Sigmoid colon (tissue), 7 donors: ENCODE measurements around the gene PGLYRP1. TPM values are rescaled to one million over a fixed set of nuclear protein-coding genes. Genes with fewer than 3 reads are reported as not detected.
A peak's percentile ranks its signal among the peaks of the same experiment; 100 is the strongest.

Experiments used
- DNase-seq: peaks from one replicate; pipeline ENCODE4 v3.0.0-alpha.2; 2019
- H3K27ac ChIP-seq, 4 donors: fragments of 200-600 bp; sonication (generic); one replicate each; pipeline ENCODE4 v1.5.1; 2016 to 2019; ENCODE audit warnings: mild to moderate bottlenecking in 1 of 4
- H3K27me3 ChIP-seq, 3 donors: fragments of 200-600 bp; sonication (generic); one replicate each; pipeline ENCODE4 v1.5.1; 2019; ENCODE audit warnings: mild to moderate bottlenecking in 1 of 3
- H3K36me3 ChIP-seq, 4 donors: fragments of 200-600 bp; sonication (generic); one replicate each; pipeline ENCODE4 v1.5.1; 2016 to 2019
- H3K4me1 ChIP-seq, 4 donors: fragments of 200-600 bp; sonication (generic); one replicate each; pipeline ENCODE4 v1.5.1; 2017 to 2019
- H3K4me3 ChIP-seq, 4 donors: fragments of 200-600 bp; sonication (generic); one replicate each; pipeline ENCODE4 v1.5.1; 2017 to 2019; ENCODE audit warnings: mild to moderate bottlenecking in 2 of 4, moderate library complexity in 1 of 4
- H3K9me3 ChIP-seq, 4 donors: fragments of 200-600 bp in 3 of 4; sonication (generic) in 3 of 4; one replicate each; pipeline versions ENCODE4 v1.5.1 to v1.6.1; 2013 to 2019
- EP300 ChIP-seq, 4 donors: sonication (generic); formaldehyde crosslinking; IDR thresholded peaks; one replicate each; pipeline ENCODE4 v1.6.1; 2017; ENCODE audit warnings: antibody characterized with exemption in 4 of 4
- POLR2A ChIP-seq, 2 donors: fragments of 450-650 bp; IDR thresholded peaks; one replicate each; pipeline ENCODE4 v1.6.1; 2016; ENCODE audit warnings: antibody characterized with exemption in 2 of 2, mild to moderate bottlenecking in 2 of 2, moderate library complexity in 2 of 2
- POLR2AphosphoS5 ChIP-seq, 4 donors: sonication (generic); formaldehyde crosslinking; IDR thresholded peaks; one replicate each; pipeline ENCODE4 v1.6.1; 2017; ENCODE audit warnings: antibody characterized with exemption in 4 of 4
- WGBS, 2 donors: extraction: QIAGEN DNeasy Blood & Tissue Kit; methylation state at CpG; one replicate each; pipeline ENCODE4 v1.1.7; 2013; 5-methylcytosine and 5-hydroxymethylcytosine counted together
- intact Hi-C: fragments of 100-400 bp; cut with DNase I; formaldehyde crosslinking; loops from one replicate; pipeline ENCODE4 v1.15.1; 2023
- polyA plus RNA-seq, 3 donors: library from polyadenylated mRNA; stranded (reverse); fragments of 200-250 nt; gene quantifications; one replicate each; pipeline ENCODE4 v1.2.3, GENCODE V29; 2013
- total RNA-seq, 4 donors: library from RNA; depleted of rRNA; stranded (reverse); fragments of >200 nt; gene quantifications; one replicate each; pipeline ENCODE4 v1.1.0, GENCODE V29; 2016
- TF ChIP-seq, protein P1 (sequence below), 4 experiments: fragments of 450-650 bp in 3 of 4; fragments of 200-600 bp in 1 of 4; IDR thresholded peaks; one replicate each; pipeline ENCODE4 v1.5.1; 2016 to 2019; ENCODE audit warnings: antibody characterized with exemption in 4 of 4, mild to moderate bottlenecking in 3 of 4, moderate library complexity in 2 of 4
- donor health status: healthy with polysubstance abuse.
- donor health status: Bipolar disorder and iron deficiency.
- donor health status: healthy.

The PGLYRP1 gene
- total and polyA plus RNA-seq, 7 donors, result 0.12 TPM; not detected in 6

DNA sequence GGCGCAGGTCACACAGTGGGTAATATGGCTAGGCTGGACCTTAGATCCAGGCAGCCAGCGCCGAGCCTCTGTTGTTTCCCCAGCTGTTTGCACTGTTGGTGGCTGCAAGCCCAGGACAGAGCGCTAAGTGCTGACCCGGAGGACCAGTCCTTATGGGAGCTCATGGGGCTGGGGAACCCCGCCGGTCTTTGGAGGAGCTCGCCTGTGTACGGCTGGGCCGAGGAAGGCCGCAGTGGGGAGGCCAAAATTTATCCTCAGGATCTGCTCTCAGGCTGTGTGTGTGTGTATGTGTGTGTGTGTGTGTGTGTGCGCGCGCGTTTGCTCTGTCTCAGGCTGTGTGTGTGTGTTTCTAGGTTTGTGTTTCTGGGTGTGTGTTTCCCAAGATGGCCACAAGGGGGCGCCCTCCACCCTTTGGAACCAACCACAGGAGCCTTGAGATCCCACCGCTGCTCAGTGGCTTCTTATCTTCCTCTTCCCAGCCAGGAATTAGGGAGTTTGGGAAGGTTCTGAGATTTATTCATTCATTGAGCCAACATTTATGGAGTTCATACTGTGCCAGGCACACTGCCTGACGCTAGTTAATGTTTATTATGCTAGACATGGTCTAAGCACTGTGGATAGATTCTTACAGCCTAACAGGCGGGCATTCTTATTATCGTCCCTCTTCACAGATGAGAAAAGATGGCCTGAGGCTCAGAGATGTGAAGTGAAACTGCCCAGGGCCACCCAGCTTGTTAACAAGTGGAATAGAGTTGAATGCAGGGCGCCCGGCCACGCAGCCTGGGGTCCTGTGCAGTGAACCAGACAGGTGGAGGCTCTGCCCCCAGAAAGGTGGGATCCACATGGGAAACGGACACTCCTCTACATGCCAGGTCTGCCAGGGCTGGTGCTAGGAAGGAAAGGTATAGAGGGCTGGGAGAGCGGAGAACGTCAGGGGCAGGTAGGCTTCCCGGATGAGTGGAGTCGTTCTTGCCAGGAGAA is 13.0 kb downstream of the PGLYRP1 start:
- intact Hi-C loops, result no loop called here
- H3K9me3 ChIP-seq, result no peaks in the 10 kb centered on the region
- H3K27ac ChIP-seq, result no peak overlapping the region
- no peak overlapping the region for H3K4me3 ChIP-seq
- H3K4me1 ChIP-seq, result peaks cover 0 to 4% (median 4%) of the 10 kb centered on the region in 4 donors
- TF ChIP-seq, protein P1, sequence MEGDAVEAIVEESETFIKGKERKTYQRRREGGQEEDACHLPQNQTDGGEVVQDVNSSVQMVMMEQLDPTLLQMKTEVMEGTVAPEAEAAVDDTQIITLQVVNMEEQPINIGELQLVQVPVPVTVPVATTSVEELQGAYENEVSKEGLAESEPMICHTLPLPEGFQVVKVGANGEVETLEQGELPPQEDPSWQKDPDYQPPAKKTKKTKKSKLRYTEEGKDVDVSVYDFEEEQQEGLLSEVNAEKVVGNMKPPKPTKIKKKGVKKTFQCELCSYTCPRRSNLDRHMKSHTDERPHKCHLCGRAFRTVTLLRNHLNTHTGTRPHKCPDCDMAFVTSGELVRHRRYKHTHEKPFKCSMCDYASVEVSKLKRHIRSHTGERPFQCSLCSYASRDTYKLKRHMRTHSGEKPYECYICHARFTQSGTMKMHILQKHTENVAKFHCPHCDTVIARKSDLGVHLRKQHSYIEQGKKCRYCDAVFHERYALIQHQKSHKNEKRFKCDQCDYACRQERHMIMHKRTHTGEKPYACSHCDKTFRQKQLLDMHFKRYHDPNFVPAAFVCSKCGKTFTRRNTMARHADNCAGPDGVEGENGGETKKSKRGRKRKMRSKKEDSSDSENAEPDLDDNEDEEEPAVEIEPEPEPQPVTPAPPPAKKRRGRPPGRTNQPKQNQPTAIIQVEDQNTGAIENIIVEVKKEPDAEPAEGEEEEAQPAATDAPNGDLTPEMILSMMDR (IDR thresholded peaks at IDR 0.05), result peak; percentile 59 to 92 (median 63)
- no peak for TF ChIP-seq EP300 (IDR thresholded peaks at IDR 0.05)
- peaks cover 0 to 27% (median 0%) of the 10 kb centered on the region in 4 donors for H3K36me3 ChIP-seq
- DNase-seq, result peak; percentile 74
- 58 to 71% methylated on average over 28 of the region's 28 CpGs for WGBS, 2 donors
- peaks cover 8 to 37% (median 33%) of the 10 kb centered on the region in 3 donors for H3K27me3 ChIP-seq

DNA sequence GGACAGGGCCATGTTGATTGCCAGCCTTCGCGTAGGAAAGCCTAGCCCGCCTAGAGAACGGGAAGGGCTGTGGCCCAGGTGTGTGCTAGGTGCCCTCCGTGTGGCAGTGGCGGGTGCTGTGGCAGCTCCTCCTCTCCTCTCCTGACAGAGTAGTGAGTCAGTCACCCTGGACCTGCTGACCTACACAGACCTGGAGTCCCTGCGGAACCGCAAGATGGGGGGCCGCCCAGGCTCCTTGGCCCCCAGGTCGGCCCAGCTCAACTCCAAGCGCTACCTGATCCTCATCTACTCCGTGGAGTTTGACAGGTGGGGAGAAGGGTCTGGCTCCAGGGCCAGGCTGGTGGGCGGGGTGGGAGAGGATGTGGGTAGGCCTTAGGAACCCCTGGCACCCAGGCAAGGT is 16.4 kb downstream of the PGLYRP1 start:
- DNase-seq, result no peak
- intact Hi-C loops, result no loop called here
- 96% methylated on average over 13 of the region's 13 CpGs for WGBS, 2 donors

DNA sequence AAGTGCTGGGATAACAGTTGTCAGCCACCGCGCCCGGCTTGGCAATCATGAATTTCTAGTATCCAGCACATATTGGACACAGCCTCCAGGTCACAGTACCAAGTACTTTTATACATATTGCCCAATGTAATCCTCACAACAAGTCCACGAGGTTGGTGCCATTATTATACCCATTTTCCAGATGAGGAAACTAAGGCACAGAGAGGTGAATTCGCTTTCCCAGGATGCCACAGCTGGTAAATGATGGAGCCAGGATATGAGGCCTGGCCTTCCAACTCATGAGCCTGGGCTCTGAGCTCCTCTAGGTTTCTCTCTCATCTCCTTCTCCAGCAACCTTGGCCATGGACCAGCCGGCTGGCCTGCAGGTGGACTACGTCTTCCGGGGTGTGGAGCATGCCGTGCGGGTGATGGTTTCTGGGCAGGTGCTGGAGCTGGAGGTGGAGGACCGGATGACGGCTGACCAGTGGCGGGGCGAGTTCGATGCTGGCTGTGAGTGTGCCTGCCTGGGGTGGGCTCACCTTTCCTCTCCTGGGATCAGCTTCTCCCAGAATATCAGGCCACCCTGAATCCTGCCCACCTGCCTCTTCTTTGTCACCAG is 20.1 kb downstream of the PGLYRP1 start:
- TF ChIP-seq POLR2A (IDR thresholded peaks at IDR 0.05) (no peak), EP300 (IDR thresholded peaks at IDR 0.05) (no peak), POLR2AphosphoS5 (IDR thresholded peaks at IDR 0.05) (no peak)
- TF ChIP-seq, protein P1 (IDR thresholded peaks at IDR 0.05), result no peak
- WGBS, 2 donors, result 96 to 97% methylated on average over 15 of the region's 15 CpGs
- Histone ChIP-seq H3K9me3 (no peaks in the 10 kb centered on the region), H3K36me3 (peaks cover 0 to 19% (median 0%) of the 10 kb centered on the region in 4 donors), H3K27me3 (peaks cover 0 to 26% (median 8%) of the 10 kb centered on the region in 3 donors), H3K4me3 (no peak overlapping the region), H3K4me1 (peaks cover 0 to 16% (median 14%) of the 10 kb centered on the region in 4 donors), H3K27ac (no peak overlapping the region)
- no peak for DNase-seq
- intact Hi-C loops, result no loop called here

More for the DNA sequence above, 16.4 kb downstream of the PGLYRP1 start:
- Histone ChIP-seq H3K27me3 (peaks cover 0 to 3% (median 0%) of the 10 kb centered on the region in 3 donors), H3K4me3 (no peak overlapping the region), H3K4me1 (no peaks in the 10 kb centered on the region), H3K27ac (no peak overlapping the region), H3K36me3 (peaks cover 0 to 27% (median 0%) of the 10 kb centered on the region in 4 donors), H3K9me3 (no peaks in the 10 kb centered on the region)
- no peak for TF ChIP-seq EP300 (IDR thresholded peaks at IDR 0.05)
- TF ChIP-seq POLR2A (IDR thresholded peaks at IDR 0.05), result no peak
- TF ChIP-seq POLR2AphosphoS5 (IDR thresholded peaks at IDR 0.05), result no peak
- TF ChIP-seq, protein P1 (IDR thresholded peaks at IDR 0.05), result no peak

DNA sequence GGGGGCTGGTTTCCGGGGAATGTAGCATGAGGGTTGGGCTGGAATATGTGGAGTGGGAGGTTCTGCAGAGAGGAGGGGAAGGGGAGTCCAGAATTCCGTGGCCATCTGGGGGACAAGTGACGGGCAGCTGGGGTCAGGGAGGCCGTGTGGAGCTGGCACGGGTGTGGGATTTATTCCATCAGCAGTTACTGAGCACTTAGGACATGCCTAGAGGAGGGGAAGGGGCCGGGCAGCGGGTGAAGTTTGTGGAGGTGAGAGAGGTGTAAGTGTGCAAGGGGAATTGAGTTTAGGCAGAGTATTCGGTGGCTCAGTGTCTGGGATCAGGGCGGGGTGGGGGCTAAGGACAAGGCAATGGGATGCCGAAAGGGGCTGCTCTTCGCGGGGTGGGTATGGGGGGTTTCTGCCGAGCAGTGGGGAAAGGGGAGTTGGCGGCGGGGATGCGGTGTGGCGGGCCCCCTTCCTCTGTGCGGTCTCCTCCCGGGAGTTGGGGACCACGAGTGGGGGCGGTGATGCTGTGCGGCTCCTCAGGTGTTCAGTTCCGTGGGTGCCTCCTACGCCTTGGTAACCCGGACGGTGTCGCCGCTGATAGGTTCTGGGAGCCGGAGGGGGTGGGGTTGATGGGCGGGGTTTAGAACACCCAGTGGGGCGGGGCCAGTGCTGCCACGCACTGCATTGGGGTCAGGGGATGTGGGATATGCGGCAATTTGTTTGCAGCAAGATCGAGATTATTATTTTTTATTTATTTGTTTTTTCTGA is 22.2 kb downstream of the PGLYRP1 start:
- intact Hi-C loops, result no loop called here
- H3K4me3 ChIP-seq, result no peak overlapping the region

More for the DNA sequence above, 22.2 kb downstream of the PGLYRP1 start:
- no peak overlapping the region for H3K27ac ChIP-seq
- 5 to 10% methylated on average over 34 of the region's 34 CpGs for WGBS, 2 donors
- peaks cover 0 to 26% (median 10%) of the 10 kb centered on the region in 3 donors for H3K27me3 ChIP-seq
- H3K36me3 ChIP-seq, result no peaks in the 10 kb centered on the region
- H3K9me3 ChIP-seq, result no peaks in the 10 kb centered on the region
- H3K4me1 ChIP-seq, result peaks cover 0 to 25% (median 21%) of the 10 kb centered on the region in 4 donors
- no peak for DNase-seq
- TF ChIP-seq, protein P1 (IDR thresholded peaks at IDR 0.05), result no peak
- TF ChIP-seq POLR2A (IDR thresholded peaks at IDR 0.05) (no peak), POLR2AphosphoS5 (IDR thresholded peaks at IDR 0.05) (no peak), EP300 (IDR thresholded peaks at IDR 0.05) (no peak)
